ENCODE measurements around the gene TRPV3.
"Not testable (repeated sequence)": the region's sequence is repeated elsewhere in the genome, so short reads cannot be mapped to it uniquely, and the experiment has no call there.

The TRPV3 gene

GRCh38 chr17:3472137-3472536 lies 85.5 kb downstream of the TRPV3 start:
- no peak for DNase-seq (ENCODE audit: low read depth)

GRCh38 chr17:3471599-3471998 lies 86.0 kb downstream of the TRPV3 start, which contains the start of gene SPATA22:
Gene SPATA22 (minus strand): TSS chr17:3471819. CDS start chr17:3469325, 2,494 bp downstream.
- DNase-seq (ENCODE audit: low read depth) = no peak

GRCh38 chr17:3469529-3469928 lies 88.1 kb downstream of the TRPV3 start:
- no peak for DNase-seq (ENCODE audit: low read depth)

- DNase-seq (ENCODE audit: low read depth) = not testable (repeated sequence)
Observed at GRCh38 chr17:3466355-3466754, 91.3 kb downstream of the TRPV3 start.

All from activated gamma-delta T cell treated with anti-CD3 and anti-CD28 coated beads, Interleukin-2, amount 50 U/mL, for 16 hours (primary cell).